ENCODE measurements around the gene FAU. TPM values are rescaled to one million over a fixed set of nuclear protein-coding genes. Genes with fewer than 3 reads are reported as not detected.

FAU gene
- total RNA-seq, 1 donor from 2014 or later: 1,041 TPM

DNA sequence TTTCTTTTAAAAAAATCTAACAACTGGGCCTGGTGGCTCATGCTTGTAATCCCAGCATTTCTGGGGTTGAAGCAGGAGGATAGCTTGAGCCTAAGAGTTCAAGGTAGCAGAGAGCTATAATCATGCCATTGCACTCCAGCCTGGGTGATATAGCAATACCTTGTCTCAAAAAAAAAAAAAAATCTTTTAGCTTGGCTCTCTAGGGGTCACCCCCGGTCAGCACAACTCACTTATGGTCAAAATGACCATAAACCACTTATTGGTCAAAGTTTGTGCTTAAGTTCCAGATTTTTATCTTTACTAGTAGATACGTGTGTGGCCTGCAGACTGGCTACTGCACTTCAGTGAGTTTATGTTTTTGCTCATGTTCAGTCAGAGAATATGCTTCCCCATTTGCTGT is 41.8 kb upstream of the FAU start:
- no peak overlapping the region for H3K4me3 ChIP-seq (ENCODE audit: low read depth, low read length)
- TF ChIP-seq, protein P1, sequence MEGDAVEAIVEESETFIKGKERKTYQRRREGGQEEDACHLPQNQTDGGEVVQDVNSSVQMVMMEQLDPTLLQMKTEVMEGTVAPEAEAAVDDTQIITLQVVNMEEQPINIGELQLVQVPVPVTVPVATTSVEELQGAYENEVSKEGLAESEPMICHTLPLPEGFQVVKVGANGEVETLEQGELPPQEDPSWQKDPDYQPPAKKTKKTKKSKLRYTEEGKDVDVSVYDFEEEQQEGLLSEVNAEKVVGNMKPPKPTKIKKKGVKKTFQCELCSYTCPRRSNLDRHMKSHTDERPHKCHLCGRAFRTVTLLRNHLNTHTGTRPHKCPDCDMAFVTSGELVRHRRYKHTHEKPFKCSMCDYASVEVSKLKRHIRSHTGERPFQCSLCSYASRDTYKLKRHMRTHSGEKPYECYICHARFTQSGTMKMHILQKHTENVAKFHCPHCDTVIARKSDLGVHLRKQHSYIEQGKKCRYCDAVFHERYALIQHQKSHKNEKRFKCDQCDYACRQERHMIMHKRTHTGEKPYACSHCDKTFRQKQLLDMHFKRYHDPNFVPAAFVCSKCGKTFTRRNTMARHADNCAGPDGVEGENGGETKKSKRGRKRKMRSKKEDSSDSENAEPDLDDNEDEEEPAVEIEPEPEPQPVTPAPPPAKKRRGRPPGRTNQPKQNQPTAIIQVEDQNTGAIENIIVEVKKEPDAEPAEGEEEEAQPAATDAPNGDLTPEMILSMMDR (conservative IDR thresholded peaks at IDR 0.05; ENCODE audit: low read depth, low read length): no peak
- DNase-seq (ENCODE audit: low read depth): no peak

GRCh38 chr11:65160643-65161042 is 38.7 kb upstream of the FAU start:
- TF ChIP-seq, protein P1 (conservative IDR thresholded peaks at IDR 0.05; ENCODE audit: low read depth, low read length): no peak
- no peak overlapping the region for H3K4me3 ChIP-seq (ENCODE audit: low read depth, low read length)
- no peak for DNase-seq (ENCODE audit: low read depth)

DNA sequence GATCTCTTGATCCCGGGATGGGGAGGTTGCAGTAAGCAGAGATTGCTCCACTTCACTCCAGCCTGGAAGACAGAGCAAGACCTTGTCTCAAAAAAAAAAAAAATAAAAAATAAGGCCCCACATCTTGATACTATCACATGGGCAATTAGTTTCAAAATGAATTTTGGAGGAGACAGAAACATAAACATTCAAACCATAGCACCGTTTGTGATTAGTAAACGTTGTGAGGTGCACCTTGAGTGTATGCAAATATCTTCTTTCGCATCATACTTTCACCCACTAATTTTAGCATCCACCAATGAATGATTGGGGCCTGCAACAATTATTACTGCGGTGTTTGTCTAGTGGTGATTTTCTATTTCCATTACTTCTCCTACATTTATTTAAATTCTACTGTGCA is 37.1 kb upstream of the FAU start:
- TF ChIP-seq, protein P1 (conservative IDR thresholded peaks at IDR 0.05; ENCODE audit: low read depth, low read length): no peak
- H3K4me3 ChIP-seq (ENCODE audit: low read depth, low read length): no peak overlapping the region
- DNase-seq (ENCODE audit: low read depth): no peak

- DNase-seq (ENCODE audit: low read depth): no peak
- TF ChIP-seq, protein P1 (conservative IDR thresholded peaks at IDR 0.05; ENCODE audit: low read depth, low read length): no peak
- no peak overlapping the region for H3K4me3 ChIP-seq (ENCODE audit: low read depth, low read length)
These were observed 35.4 kb upstream of the FAU start for GRCh38 chr11:65157336-65157735.

GRCh38 chr11:65156926-65157325 is 35.0 kb upstream of the FAU start:
- H3K4me3 ChIP-seq (ENCODE audit: low read depth, low read length): no peak overlapping the region
- TF ChIP-seq, protein P1 (conservative IDR thresholded peaks at IDR 0.05; ENCODE audit: low read depth, low read length): no peak
- DNase-seq (ENCODE audit: low read depth): no peak

DNA sequence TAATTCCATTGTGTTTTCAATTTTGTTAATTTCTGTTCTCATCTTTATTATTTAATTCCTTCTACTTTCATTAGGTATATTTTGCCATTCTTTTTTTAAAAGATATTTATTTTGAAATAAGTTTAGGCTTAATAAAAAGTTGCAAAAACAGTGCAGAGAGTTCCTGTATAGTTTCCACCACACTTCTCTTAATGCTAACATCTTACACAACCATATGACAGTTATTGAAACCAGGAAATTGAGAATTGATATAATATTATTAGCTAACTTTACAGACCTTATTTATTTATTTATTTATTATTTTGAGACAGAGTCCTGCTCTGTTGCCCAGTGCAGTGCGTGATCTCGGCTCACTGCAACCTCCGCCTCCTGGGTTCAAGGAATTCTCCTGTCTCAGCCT is 34.3 kb upstream of the FAU start:
- TF ChIP-seq, protein P1 (conservative IDR thresholded peaks at IDR 0.05; ENCODE audit: low read depth, low read length): no peak
- no peak overlapping the region for H3K4me3 ChIP-seq (ENCODE audit: low read depth, low read length)
- no peak for DNase-seq (ENCODE audit: low read depth)

GRCh38 chr11:65152122-65152521 is 30.2 kb upstream of the FAU start:
- TF ChIP-seq, protein P1 (conservative IDR thresholded peaks at IDR 0.05; ENCODE audit: low read depth, low read length): no peak
- H3K4me3 ChIP-seq (ENCODE audit: low read depth, low read length): no peak overlapping the region
- no peak for DNase-seq (ENCODE audit: low read depth)

Measured in epithelial cell of proximal tubule (primary cell).